Cardiac fibroblast (primary cell): Measurements from ENCODE around the gene TRNP1.

Source experiments
- DNase-seq, 2 donors: peaks; one replicate each; pipeline versions ENCODE4 v3.0.0 to v3.0.0-alpha.2; 2010; ENCODE audit warnings: low read depth in 2 of 2
- H3K4me3 ChIP-seq, 2 donors: replicated peaks in 1 of 2; 1 replicate in 1 of 2; 2 replicates in 1 of 2; pipeline ENCODE4 v1.5.1; 2011; ENCODE audit warnings: low read depth in 2 of 2, low read length in 2 of 2, mild to moderate bottlenecking in 2 of 2, moderate library complexity in 1 of 2
- CTCF ChIP-seq: IDR thresholded peaks from one replicate; pipeline ENCODE4 v1.5.1; 2011; ENCODE audit warnings: low read depth, mild to moderate bottlenecking, low read length, inconsistent platforms

The TRNP1 gene

GRCh38 chr1:27025718-27026117, 32.2 kb downstream of the TRNP1 start:
- TF ChIP-seq CTCF: no peak
- no peak for DNase-seq
- H3K4me3 ChIP-seq: no peak overlapping the region

DNA sequence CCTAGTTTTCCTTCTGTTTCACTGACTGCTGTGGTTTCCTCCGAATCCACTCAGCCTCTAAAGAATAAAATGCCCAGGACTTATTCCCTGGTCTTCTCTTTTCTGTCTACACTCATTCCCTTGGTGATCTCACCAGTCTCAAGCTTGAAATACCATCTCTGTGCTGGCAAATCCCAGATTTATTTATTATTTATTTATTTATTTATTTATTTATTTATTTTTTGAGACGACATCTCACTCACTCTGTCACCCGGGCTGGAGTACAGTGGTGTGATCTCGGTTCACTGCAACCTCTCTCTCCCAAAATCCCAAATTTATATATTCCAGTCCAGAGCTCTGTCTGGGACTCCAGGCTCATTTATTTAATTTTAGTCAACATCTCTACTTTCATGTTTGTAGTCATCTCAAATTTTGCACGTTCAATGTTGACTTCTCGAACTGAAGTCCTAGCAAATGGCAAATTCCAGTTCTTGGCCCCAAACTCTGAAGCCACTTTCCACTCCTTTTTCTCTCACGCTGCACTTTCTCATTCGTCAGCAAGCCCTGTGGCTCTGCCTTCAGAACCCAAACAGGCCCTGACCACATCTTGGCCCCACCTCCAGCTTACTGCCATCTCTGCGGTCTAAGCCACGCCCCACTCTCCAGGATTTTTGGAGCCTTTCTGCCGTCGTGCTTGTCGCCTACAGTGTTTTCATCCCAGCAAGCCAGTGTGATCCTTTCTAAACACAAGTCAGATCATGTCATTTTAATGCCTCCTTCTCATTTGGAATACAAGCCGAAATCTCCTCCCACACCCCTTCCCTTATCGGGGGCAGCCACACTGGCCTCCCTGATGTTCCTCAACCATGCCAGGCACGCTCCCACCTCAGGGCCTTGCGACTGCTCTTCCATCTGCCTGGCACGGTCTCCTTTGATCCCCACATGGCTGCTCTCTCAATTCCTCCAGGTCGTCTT, 33.4 kb downstream of the TRNP1 start:
- no peak overlapping the region for H3K4me3 ChIP-seq
- TF ChIP-seq CTCF: no peak
- DNase-seq: peak; percentile 58 to 90

- DNase-seq: peak in 1 of 2 donors; percentile 65
- no peak overlapping the region for H3K4me3 ChIP-seq
- TF ChIP-seq CTCF: no peak
These were observed 34.2 kb downstream of the TRNP1 start for GRCh38 chr1:27027575-27028250.

DNA sequence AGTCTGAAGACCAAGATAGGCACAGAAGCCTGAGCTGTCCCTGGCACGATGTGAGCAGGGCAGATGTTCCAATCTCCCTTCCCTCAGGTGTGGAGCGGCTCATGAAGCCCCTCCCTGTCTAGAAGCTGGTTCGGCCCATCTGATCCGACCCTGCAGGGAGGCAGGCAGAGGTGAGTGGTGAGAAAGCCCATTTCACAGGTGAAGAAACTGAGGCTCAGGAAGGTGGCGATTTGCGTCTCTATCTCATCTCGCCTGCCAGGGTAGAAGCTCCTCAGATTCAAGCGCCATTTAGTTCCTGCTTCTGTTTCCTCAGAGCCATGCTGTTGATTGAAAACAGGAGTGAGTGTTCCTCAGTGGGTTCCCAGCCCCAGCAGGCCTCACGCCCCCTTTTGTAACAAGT, 36.0 kb downstream of the TRNP1 start:
- no peak for DNase-seq
- no peak for TF ChIP-seq CTCF
- H3K4me3 ChIP-seq: no peak overlapping the region

GRCh38 chr1:27031235-27032118, 38.0 kb downstream of the TRNP1 start:
- H3K4me3 ChIP-seq: peak overlapping the region; percentile 13 to 34
- peak; percentile 71 to 86 for DNase-seq
- no peak for TF ChIP-seq CTCF

DNA sequence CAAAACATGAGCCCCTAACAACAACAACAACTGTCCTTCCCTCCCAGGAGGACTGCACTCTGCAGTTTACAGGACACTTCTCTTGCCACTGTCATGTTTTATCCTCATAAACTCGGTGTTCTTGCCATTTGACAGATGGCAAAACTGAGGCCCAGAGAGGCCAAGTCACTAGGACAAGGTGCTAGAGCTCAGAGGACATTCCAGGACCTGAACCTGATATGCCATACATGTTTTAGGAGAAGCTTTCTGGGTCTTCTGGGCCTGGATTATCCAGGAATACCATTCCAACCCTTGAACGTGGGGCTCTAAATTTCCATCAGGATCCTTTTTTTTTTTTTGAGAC, 38.6 kb downstream of the TRNP1 start:
- H3K4me3 ChIP-seq: peak overlapping the region in 1 of 2 donors; percentile 34
- no peak for DNase-seq
- no peak for TF ChIP-seq CTCF
